Embryonic facial prominence (tissue), 1 donor: ENCODE data around the gene HAUS3.

Experiments used
- DNase-seq: peaks from one replicate; pipeline ENCODE4 v3.0.0-alpha.2; 2016; ENCODE audit errors: extremely low spot score

HAUS3 gene, protein sequence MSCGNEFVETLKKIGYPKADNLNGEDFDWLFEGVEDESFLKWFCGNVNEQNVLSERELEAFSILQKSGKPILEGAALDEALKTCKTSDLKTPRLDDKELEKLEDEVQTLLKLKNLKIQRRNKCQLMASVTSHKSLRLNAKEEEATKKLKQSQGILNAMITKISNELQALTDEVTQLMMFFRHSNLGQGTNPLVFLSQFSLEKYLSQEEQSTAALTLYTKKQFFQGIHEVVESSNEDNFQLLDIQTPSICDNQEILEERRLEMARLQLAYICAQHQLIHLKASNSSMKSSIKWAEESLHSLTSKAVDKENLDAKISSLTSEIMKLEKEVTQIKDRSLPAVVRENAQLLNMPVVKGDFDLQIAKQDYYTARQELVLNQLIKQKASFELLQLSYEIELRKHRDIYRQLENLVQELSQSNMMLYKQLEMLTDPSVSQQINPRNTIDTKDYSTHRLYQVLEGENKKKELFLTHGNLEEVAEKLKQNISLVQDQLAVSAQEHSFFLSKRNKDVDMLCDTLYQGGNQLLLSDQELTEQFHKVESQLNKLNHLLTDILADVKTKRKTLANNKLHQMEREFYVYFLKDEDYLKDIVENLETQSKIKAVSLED

DNA sequence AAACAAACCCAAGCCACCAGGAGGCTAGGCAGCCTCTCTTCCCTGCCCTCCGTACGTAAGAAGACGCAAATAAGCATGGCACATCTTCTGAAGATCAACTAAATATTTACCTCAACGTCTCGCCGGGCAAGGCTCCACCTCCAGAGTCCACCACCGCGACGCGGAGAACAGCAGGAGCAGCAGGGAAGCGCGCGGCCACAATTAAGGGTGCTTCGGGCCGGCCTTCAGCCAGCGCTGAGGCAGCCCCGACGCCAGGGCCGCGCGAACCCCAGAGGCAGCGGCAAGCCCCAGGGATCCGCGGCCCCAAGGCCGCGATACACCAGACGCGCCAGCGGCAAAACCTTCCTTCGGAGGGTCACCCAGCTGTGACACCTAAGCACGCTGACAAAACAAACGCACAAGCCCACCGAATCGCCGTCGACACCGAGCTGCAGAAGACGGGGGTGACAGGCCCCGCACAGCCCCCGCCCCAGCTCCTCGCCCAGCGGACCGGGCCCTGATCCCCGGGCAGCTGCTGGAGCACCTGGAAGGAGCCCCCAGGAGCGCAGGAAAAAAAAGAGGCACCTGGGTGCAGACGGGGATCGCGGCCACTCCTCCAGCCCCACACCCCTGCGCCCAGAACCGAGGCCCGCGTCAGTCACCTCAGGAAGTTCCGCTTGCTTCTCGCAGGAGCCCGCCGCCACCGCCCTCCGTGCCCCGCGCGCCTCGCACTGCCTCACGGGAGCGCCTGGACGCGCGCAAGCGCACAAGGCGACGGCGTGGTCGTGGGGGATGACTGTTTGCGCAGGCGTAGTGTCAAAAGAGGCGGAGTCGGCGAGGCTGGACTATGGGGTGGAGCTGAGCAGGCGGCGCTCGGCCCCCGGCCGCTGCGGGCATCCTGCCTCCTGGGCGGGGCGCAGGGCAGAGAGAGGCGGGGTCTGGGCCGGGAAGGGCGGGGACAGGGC is at the start of gene HAUS3, which contains the start of gene POLN:
TSS of gene HAUS3 (minus strand) at position 712 of the 944 bp plus-strand sequence. CDS start 1,175 bp downstream, outside the sequence.
TSS of gene POLN (minus strand) at position 712 of the 944 bp plus-strand sequence. CDS start 12,890 bp downstream, outside the sequence.
- peak; percentile 95 for DNase-seq

DNA sequence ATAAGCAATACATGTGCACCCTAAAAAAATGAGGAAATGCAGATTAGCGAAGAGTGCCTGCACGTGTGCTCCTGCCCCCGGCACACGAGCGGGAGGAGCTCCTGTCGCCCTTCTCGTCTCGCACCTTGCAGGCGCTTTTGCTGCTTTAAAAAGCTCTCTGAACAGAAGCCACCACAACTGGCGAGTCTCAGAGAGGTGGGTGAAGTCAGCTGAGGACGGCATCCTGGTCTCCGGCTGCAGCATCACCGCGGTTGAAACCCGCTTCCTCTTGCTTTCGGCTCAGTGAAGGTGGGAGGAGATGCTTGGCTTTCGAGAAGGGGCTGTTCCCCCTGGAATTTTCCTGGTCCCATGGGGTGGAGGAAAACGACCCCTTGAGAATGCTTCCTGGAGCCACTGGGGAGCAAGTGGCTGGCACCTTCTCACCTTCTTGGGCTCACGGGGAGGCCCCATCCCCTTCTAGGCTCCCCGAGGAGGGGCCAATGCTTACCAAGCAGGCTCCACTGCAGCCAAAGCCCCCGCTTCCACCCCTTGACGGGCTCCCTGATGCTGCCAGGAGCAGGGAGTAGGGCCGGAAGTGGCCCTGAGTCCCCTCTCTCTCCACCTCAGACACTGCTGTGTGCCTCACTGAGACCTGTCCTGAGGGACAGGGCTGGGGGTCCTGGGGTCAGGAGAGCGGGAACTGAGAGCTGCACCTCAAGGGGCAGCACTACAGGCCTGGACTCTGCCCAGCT is 49.2 kb upstream of the HAUS3 start:
- no peak for DNase-seq

DNA sequence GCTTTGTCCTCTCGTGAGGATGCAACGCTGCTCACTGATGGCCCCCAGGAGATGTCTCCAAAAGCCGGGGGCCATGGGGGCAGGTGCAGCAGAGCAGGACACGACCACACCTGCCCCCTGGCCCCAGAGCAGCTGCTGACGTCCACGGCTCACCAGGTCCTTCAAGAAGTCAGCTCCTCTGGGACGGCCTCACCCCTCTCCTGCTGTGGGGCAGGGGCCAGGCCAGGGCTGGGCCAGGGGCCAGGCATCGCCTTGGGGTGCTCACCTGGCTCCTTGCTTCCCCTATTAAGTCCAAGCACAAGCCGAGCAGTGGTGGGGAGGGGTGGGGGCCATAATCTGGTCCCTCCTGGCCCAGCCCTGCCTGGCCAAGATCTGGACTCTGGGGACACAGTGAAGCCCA is 48.6 kb upstream of the HAUS3 start:
- no peak for DNase-seq

DNA sequence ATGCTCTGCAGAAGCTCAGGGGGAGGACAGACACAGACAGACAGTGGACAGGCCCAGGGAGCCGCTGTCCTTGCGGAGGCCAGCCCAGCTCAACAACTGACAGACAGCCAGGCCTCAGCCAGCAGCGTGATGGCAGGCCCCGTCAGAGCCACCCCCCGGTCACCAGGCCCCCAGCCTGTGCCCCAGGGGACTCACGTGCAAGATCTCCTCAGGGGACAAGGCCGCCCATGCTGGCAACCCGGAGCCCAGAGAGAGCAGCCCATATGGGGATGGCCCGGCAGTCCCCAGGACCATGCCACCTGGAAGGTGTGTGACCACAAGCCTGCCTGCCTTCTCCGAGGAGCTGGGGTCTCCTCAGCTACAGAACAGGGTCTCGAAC is 48.0 kb upstream of the HAUS3 start:
- no peak for DNase-seq

DNA sequence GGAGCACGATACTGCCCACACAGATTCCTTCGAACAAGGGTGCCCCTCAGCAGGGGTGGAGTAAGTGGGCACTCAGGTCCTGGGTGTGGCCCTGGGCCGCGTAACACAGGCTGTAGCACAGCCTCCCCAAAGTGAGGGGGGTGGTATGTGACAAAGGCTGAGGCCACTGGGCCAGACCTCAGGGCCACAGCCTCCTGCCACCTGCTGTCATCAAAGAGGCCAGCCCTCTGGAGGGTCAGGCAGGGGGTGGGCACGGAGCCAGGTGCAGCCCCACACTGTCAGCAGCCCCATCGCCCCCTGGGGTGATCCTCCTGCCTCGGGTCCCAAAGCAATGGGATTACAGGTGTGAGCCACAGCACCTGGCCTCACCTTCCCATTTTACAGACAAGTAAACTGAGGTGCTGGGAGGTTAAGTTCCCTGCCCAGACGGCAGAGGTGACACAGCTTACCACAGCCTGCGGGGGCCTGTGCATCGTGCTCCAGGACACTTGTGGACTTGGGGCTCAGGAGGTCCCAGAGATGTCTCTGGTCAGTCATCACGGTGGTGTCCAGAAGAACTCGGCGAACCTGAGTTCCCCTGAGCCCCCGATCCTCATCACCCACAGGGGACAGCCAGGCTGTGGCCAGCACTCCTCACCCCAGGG is 47.5 kb upstream of the HAUS3 start:
- no peak for DNase-seq

DNA sequence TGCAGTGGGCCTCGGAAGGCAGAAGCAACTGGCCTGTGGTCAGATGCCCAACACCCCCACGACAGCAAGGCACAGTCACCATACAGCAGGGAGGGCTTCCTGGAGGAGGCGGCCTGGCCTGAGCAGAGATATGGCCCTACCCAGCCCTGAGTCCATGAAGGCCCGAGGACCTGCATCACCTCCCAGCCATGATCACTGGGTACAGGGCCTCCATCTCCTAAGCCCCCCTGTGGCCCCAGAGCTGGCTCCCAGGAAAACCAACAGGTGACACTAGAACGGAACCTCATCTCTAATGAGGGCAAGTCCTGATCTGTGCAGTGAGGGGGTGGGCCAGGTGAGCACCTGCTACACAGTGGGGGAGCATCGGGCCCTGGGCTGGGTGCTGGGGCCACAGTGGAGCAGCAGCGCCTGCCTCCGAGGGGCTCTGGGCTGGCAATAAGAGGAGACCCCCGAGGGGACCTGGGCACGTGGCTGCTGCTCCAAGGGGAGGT is 46.2 kb upstream of the HAUS3 start:
- no peak for DNase-seq

DNA sequence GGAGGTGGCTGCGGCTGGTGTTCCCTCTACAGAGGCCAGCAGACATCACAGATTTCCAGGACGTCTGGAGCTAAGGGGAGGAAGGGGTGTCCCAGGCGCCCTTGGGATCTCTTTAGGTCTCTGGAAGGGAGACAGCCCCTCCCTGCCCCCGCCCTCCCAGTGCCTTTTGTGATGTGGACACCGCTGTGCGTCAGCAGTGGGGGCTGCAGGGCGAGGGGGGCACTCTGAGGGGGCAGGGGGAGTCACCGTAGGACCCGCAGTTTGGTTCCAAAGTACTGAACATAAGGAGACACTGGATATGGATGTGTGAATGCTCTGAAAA is 45.6 kb upstream of the HAUS3 start:
- DNase-seq = no peak

DNA sequence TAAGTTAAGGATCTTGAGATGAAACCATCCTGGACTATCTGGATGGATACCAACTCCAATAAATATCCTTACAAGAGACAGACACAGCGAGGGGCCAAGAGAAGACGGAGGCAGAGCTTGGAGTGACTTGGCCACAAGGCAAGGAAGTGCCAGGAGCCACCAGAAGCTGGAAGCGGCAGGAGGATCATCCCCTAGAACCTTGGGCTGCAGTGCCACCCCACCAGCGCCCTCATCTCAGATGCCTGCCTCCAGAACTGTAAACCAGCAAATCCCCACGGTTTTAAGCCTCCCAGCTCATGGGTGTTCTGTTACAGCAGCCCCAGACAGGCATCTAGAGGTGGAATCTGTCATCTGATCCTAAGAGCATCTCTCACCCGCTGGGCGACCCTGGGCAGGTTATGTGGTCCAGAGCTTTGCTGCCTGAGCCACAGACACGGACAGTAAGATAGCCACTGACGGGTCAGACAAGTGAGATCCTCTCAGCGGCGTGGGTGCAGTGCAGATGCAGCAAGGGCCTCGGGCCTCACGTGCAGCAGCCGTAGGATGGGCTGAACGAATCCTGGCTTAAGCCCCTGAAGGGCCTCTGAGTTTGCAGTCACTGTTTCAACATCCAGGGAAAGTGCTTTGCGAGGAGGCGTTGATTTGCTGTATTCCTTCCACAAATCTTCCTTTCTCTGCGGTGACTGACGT is 45.1 kb upstream of the HAUS3 start:
- DNase-seq = no peak

DNA sequence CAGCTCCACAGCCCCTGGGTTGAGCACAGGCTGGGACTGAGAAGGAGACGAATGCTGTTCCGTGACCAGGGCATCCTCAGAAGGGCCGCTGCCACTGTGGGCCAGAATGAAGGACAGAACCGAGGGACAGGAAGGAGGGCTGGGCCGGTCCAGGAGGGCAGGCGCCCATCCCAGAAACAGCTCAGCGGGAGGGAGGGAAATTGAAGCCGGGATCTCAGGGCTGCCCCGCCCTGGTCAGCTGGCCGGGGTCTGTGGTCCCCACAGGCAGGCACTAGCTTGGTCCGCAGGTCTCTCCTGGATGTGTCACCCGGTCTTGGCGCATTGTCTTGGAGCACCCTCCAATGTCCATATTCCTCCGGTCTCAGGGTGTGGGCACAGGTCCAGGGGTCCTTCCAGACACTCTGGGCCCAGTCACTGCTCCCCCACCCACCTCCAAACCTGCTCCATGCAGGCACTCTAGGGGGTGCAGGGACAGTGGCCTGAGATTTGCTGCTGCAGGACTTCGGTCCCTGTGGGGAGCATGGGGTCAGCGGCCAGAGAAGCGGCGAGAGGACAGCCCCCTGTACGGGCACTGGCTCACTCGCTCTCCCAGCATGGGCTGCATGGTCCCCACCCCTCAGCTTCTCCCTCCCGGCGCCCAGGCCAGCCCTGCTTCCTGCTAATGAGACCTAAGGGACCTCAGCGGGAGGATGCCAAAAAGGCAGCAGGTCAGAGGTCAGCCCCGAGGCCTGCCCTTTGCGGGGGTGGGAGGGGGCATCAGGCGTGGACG is 43.9 kb upstream of the HAUS3 start:
- DNase-seq = no peak

DNA sequence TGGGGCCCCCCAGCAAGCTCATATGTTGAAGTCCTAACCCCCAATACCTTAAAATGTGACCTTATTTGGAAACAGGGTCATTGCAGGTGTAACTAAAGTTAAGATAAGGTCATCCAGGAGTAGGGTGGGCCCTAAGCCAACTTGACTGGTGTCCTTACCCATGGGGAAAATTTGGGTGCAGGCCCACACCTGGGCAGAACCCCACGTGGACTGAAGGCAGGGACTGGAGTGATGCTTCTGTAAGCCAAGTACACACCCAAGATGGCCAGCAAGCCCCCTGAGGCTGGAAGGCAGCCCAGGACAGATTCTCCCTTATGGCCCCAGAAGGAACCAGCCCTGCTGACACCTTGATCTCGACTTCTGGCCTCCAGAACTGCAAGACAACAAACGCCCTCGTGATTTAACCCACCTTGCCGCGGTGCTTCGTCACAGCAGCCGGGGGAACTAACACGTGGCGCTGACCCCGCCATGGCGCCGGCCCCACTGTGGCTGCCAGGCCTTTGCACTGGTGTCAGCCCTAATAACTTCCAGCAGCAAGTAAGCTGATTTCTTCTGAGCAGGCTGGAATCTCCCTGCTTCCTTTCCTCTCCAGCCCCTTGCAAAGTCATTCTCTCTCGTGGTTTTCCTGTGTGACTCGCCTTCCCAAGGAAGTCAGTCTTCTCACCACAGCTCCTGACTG is 43.2 kb upstream of the HAUS3 start:
- DNase-seq = no peak

DNA sequence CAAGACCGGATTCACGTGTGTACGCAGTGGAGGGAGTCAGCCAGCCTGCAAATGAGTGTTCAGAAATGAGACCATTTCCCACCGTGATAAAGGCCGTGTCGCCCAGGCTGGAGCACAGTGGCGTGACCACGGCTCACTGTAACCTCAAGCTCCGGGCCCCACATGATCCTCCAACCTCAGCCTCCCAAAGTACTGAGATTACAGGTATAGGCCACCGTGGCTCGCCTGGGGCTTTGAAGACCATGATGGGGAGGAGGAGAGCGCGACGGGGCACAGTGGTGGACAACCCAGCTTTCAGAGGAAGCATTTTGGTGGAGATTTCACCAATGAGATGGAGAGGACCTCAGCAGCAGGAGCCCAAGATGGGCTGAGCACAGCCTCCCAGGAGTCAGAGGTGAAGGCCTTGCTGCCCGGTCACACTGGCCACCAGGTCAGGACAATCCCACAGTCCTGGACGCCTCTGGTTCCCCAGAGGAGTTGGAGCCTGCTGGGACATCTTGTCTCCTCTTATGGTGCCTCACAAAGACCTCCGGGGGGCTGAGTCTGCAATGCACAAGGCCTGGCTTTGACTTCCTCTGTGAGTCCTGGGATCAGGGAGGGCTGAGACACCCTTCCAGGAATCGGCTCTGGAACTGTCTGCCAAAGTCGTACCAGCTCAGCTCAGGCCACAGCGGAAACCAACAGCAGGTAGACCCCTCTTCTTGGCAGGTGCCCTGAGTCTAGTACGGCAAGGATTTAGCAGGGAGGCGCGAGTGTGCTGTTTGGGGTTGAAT is 42.4 kb upstream of the HAUS3 start:
- DNase-seq = no peak

DNA sequence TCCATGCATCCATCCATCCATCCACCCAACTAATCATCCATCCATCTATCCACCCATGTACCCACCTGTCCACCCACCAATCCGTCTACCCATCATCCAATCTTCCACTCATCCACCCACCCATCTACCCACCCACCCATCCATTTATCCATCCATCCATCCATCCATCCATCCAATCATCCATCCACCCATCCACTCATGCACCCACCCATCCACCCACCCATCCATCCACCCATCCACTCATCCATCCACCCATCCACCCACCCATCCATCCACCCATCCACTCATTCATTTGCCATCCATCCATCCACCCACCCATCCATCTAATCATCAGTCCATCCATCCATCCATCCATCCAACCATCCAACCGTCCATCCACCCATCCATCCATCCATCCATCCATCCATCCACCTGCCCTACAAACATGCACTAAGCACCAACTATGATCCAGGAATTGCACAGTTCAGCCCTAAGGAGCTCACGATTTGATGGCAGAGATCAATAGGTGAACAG is 41.3 kb upstream of the HAUS3 start:
- no peak for DNase-seq

DNA sequence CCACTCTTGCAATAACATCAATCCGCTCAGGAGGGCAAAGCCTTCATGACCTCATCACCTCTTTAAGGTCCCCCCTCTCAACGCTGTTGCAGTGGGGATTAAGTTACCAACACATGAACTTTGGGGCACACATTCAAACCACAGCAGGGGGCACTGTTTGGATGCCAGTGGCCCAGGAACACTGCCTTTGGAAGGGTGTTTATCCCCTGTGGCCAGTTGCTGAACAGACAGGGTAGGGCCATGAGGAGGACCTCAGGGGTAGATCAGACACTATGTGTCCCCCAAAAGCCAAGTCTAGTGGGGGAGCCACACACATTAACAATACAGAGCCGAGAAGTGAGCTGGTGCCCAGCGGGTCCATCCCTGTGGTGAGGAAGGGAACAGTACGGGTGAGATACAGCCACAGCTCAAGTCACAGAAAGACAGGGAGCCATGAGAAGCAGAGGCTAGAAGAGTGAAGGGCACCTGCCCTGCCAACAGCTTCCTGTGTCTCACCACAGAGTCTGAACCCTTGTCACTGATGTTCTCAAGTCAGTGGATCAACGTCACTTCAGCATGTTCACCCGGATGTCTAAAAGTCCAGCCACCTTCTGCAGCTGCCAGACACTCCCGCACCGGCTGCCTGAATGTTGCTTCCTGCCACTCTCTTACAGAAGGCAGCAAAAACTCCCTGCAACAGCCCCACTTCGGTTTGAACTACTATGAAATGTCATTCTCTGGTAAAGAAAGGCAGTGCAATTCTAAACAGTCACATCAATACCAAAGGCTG is 39.8 kb upstream of the HAUS3 start:
- DNase-seq = no peak

DNA sequence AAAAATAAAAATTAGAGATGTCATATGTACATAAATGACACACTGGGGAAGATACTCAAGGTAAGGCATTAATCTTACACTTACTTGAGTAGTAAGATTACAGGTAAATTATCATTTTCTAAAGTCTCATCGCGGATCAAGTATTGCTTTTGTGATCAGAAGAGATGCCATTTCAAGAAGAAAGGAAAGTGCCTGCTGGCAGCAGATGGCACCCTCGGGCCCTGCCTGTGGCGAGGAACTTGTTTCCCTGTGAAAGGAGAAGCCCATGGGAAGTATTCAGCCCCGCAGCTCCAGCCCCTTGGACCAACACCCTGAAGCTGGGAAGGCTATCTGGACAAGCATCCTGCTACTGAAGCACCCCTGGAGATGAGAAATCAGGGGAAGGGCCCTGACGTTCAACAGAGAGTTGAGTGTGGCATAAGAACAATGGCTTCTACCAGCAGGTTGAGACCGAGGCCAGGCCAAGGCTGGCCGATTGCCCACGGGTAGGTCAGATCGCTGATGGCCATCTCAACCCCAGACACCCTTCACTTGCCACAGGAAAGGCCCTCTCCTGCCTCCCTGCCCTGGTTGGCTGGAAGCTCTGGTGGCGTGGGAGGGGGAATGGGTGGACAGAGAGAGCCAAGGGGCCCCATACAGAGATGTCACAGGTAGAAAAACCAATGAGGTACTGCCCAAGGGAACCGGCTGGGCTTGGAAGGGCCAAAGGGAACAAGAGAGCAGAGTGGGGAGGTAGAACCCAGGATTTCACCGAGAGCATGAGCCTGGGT is 38.8 kb upstream of the HAUS3 start:
- DNase-seq = no peak

DNA sequence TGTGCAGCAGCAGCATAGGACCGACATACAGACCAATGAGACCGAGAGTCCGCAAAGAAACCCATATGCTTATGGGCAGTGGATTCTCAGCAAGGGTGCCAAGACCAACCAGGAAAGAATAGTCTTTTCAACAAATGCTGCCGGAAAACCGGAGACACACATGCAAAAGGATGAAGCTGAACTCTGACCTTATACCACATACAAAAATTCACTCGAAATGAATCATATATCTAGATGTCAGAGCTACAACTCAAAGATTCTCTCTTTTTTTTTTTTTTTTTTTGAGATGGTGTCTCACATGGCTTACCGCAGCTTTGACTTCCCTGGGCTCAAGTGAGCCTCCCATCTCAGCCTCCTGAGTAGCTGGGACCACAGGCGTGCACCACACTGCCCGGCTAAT is 36.0 kb upstream of the HAUS3 start:
- no peak for DNase-seq

DNA sequence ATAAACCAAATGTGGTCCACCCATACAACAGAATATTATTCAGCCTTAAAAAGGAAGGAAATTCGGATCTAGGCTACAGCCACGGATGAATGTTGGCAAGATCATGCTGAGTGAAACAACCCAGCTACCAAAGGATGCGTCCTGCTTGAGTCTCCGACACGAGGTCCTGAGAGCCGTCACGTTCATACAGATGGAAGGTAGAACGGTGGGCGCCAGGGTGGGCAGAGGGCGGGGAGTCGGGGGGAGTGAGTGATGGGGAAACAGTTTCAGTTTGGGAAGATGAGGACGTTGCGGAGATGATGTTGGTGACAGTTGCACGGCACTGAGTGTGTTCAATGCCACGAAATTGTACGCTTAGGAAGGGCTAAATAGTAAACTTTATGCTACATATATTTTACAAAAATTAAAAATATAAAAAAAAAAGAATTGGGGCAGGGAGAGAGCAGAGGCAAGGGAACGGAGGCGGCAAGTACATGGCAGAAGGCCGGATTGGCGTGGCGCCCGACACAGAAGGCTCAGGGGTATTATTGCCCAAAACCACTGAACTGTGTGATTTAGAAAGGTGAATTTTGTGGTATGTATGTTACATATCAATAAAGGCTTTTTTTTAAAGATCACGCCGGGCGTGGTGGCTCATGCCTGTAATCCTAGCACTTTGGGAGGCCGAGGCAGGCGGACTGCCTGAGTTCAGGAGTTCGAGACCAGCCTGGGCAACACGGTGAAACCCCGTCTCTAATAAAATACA is 34.8 kb upstream of the HAUS3 start:
- DNase-seq = no peak
